Frontal cortex (tissue), 4 donors: ENCODE measurements around the gene MXRA8. TPM values are rescaled to one million over a fixed set of nuclear protein-coding genes. Genes with fewer than 3 reads are reported as not detected.

ENCODE experiments used
- DNase-seq, 2 donors: peaks; one replicate each; pipeline ENCODE4 v3.0.0; 2012; ENCODE audit warnings: low spot score in 2 of 2
- FAIRE-seq: peaks from 2 replicates; lab custom pipeline; 2012; peaks lifted over from hg19 to GRCh38; lab: Jason Lieb, UNC
- total RNA-seq: library from RNA; depleted of rRNA; stranded (reverse); fragments of >200 nt; gene quantifications from one replicate; pipeline ENCODE4 v1.2.3, GENCODE V29; 2014
- donor health status: control.
- donor health status: control.
- donor health status: control.

Gene MXRA8
- total RNA-seq, 1 donor from 2014 or later, result 10.2 TPM

DNA sequence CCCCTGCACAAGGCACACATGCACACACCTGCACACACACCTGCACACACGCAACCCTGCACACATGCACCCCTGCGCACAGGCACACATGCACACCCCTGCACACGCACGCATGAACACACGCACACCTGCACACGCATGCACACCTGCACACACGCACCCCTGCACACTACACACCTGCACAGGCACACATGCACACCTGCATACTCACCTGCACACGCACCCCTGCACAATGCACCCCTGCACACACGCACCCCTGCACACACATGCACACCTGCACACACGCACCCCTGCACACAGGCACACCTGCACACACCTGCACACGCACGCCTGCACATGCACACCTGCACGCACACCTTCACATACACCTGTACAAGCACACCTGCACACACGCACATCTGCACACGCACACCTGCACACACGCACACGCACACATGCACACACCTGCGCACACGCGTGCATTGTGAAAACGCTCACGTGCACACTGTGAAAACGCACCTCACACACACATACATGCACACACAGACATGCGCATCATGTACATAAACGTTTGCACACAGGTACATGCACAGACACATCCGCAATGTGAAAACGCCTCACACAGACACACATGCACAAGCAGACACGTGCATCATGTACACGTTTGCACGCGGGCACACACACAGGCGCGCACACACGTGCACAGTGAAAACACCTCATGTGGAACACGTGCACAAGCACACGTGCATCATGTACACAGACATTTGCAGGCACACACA lies 17.4 kb downstream of the MXRA8 start:
- no peak for DNase-seq
- FAIRE-seq, result no peak

DNA sequence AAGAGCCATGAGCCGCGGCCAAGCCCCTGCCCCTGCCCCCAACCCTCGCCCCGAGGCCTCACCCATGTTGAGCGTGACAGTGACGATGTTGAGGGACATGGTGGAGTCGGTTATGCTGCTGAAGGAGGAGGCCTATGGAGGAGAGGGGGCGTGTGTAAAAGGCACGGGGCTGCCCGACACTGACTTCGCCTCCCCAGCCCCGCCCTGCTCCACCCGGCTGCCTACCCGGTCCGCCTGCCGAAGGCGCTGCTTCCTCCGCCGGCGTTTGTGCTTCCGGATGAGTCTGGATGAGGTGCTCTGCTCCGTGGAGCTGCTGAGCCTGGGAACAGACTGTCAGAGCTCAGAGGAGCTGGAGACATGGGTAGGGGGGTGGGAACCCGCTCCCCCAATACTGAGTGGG lies 18.2 kb downstream of the MXRA8 start:
- DNase-seq (no peak), FAIRE-seq (no peak)

DNA sequence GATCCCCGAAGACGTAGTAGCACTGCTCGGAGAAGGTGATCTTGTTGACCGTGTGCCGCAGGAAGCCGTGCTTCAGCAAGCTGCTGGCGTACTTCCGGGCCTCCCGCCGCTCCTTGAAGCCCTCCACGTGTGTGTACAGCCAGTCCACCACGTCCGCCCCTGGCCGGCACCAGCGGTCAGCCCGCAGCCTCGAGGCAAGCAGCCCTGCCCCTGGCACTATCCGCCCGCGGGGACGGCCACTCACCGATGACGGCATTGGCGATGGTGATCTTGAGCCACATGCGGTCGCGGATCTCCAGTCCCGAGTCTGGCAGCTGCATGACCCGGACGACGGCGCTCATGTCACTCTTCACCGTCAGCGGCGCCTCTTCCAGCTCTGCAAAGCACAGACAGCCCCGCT lies 20.1 kb downstream of the MXRA8 start:
- no peak for DNase-seq
- no peak for FAIRE-seq

GRCh38 chr1:1337793-1338147 lies 20.6 kb downstream of the MXRA8 start:
- DNase-seq, result no peak
- no peak for FAIRE-seq

DNA sequence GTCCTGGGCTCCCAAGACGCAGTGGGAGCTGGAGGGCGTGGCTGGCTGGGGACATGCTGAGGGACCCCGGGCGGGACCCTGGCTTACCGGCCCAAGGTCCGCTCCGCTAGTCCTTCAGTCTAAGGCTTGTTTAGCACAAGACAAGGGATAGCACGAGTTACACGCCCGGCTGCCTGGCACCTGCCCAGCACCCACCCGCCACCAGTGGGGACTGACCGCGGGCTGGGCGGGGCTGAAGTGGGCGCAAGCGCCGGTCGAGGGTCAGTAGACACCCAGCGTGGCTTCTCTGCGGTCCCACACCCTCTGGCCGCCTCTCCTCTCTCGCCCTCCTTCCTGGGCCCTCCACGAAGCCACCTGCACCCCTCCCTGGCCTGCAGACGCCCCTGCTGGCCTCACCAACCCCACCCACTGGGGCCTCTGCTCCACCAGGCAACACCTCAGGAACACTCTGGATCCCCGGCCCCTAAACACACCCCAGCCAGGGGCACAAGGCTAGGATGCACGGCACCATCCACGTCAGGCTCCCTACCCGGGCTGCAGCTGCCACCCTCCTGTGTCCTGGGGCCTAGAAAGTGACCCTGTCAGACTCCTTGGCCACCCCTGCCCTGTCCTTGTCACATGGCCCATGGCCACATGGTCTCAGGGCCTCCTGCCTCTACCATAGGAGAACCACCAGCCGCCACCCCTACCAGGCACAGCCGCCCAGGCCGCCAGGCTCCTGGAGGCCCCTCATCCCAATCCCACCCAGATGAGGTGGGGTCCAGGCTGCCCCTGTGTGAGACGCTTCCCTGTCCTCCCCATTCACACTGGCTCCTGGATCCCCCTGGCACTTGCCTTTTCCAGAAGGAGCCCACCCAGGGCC lies 21.2 kb downstream of the MXRA8 start:
- no peak for FAIRE-seq
- no peak for DNase-seq

- DNase-seq, result no peak
- no peak for FAIRE-seq
Observed at GRCh38 chr1:1336446-1336845, 21.9 kb downstream of the MXRA8 start.

DNA sequence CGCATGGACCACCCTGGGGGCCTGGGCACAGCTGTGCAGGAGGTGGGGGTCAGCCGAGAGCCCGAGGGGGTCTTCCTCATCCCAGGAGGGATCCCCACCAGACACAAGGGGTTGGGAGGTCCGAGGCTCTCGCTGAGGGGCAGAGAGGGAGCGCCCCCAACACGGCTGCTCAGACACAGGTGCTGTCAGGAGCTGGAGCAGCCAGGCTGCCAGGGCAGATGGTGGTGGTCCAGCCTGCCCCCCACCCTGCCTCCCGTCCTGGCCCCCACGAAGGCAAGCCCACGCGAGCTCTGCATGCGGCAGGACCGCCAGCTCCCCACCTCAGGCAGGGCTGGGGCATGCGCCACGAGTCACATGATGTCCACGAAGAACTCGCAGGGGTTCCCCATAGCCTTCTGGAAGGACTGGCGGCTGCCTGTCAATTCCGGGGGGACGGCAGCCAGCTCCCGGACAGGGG lies 22.5 kb downstream of the MXRA8 start:
- no peak for FAIRE-seq
- DNase-seq, result no peak

DNA sequence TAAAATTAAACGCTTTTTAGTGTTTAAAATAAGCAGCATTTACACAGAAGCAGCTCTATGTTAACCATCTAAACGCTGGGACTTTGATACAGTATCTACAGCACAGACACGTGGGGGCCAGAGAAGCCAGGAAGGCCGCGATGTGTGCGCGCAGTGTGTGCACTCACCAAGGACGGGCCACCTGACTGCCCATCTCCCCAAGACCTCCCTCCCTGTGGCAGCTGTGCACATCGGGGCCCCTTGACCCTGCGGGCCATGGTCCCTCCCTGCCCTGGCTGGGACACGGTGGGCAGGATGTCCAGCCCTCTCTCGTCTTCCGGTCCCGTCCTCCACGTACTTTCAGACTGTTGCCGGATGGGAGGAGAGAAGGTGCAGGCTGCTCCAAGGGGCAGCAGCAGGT lies 23.1 kb downstream of the MXRA8 start:
- DNase-seq (no peak), FAIRE-seq (no peak)

DNA sequence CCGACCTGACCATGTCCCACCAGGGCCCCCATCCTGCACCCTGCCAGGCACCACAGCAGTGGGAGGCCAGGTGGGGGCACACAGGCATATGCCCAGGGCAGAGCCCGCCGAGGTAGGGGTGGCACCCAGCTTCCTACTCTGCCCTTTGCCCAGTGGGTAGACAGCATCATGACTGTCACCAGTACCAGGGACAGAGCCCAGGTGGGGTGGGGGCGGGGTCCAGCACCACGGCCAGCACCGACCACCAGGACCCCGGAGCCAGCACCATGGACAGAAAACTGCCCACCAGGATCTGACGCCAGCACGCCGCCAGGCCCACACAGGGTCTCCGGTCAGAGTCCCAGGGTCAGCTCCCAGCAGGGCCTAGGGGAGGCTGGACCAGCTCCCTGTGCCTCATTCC lies 23.5 kb downstream of the MXRA8 start:
- DNase-seq (no peak), FAIRE-seq (no peak)

GRCh38 chr1:1333551-1334241 lies 24.7 kb downstream of the MXRA8 start:
- no peak for FAIRE-seq
- DNase-seq, result no peak

- DNase-seq (peak in 1 of 2 donors; percentile 57), FAIRE-seq (no peak)
Observed at GRCh38 chr1:1332774-1333480, 25.4 kb downstream of the MXRA8 start.

GRCh38 chr1:1332031-1332755 lies 26.2 kb downstream of the MXRA8 start:
- no peak for DNase-seq
- no peak for FAIRE-seq

- FAIRE-seq, result no peak
Observed at GRCh38 chr1:1331068-1331965, 27.0 kb downstream of the MXRA8 start, which contains the start of gene TAS1R3. TSS of gene TAS1R3 (plus strand) at chr1:1331280. CDS start at chr1:1331346, 66 bp downstream.

GRCh38 chr1:1330366-1331067 lies 27.8 kb downstream of the MXRA8 start:
- FAIRE-seq (no peak), DNase-seq (no peak)

More at GRCh38 chr1:1331068-1331965, 27.0 kb downstream of the MXRA8 start, which contains the start of gene TAS1R3:
- DNase-seq, result no peak

DNA sequence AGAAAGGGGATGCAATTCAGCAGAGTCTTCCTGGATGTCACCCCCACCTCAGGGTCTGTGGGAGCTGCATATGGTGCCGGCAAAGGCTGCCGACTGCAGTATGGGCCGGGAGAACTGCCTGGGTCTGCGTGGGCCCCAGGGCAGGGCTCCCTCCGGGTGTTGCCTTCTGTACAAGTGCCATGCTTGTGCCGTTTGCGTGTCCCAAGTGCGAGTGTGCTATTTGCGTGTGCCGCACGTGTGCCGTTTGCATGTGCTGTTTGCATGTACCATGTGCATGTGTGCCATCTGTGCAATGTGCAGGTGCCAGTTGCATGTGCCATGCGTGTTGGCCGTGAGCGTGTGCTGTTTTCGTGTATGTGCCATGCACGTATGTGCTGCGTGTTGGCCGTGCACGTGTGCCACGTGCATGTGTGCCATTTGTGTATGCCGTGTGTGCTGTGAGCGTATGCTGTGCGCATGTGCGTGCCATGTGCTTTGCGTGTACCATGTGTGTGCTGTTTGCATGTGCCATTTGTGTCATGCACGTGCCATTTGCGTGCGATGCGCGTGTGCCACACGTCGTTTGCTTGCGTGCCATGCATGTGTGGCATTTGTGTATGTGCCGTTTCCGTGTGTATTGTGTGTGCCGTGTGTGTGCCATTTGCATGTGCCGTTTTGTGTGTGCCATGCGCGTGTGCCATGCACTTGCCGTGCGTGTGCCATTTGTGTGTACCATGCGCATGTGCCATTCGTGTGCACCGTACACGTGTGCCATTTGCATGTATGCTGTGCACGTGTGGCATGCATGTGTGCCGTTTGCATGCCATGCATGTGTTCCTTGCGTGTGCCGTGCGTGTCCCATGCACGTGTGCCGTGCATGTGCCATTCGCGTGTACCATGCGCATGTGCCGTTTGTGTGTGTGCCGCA lies 28.8 kb downstream of the MXRA8 start:
- DNase-seq, result no peak
- no peak for FAIRE-seq

DNA sequence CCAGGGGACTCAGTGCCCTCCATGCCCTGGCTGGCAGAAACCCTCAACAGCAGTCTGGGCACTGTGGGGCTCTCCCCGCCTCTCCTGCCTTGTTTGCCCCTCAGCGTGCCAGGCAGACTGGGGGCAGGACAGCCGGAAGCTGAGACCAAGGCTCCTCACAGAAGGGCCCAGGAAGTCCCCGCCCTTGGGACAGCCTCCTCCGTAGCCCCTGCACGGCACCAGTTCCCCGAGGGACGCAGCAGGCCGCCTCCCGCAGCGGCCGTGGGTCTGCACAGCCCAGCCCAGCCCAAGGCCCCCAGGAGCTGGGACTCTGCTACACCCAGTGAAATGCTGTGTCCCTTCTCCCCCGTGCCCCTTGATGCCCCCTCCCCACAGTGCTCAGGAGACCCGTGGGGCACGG lies 30.1 kb downstream of the MXRA8 start:
- FAIRE-seq (no peak), DNase-seq (no peak)

- DNase-seq (no peak), FAIRE-seq (no peak)
Observed at GRCh38 chr1:1327291-1327690, 31.1 kb downstream of the MXRA8 start.
